B cell (primary cell): Measurements from ENCODE around the gene EIPR1. TPM values are rescaled to one million over a fixed set of nuclear protein-coding genes. Genes with fewer than 3 reads are reported as not detected.

ENCODE experiments used
- ATAC-seq: fragments of 200-7000 bp; cut with Tn5 transposase; one replicate; pipeline ENCODE4 v1.10.0; 2021; ENCODE audit warnings: low read depth, mild to moderate bottlenecking, moderate number of reproducible peaks, moderate library complexity
- CTCF ChIA-PET: fragments of 350-600 bp; sonication (Branson Sonifier 250); formaldehyde crosslinking; loops from one replicate; lab custom pipeline; 2021; ENCODE audit warnings: antibody characterized with exemption, inconsistent platforms; lab: Charles Lee
- POLR2A ChIA-PET: fragments of 350-600 bp; sonication (Branson Sonifier 250); formaldehyde crosslinking; loops from one replicate; lab custom pipeline; 2021; ENCODE audit warnings: antibody characterized with exemption; lab: Charles Lee
- DNase-seq: peaks from one replicate; pipeline ENCODE4 v3.0.0; 2013
- H2AFZ ChIP-seq: 2 replicates; pipeline ENCODE4 v1.6.1; 2012; ENCODE audit warnings: mild to moderate bottlenecking, low read depth, low read length; ENCODE audit not compliant: insufficient read depth, poor library complexity, severe bottlenecking
- H3K27ac ChIP-seq, 2 donors: 1 replicate in 1 of 2; 2 replicates in 1 of 2; pipeline ENCODE4 v1.5.1; 2012 to 2013; ENCODE audit warnings: low read length in 2 of 2, mild to moderate bottlenecking in 2 of 2, moderate library complexity in 1 of 2
- H3K27me3 ChIP-seq, 4 experiments: fragments of 200-600 bp in 1 of 4; sonication (generic) in 1 of 4; replicated peaks in 1 of 4; 1 replicate in 2 of 4; 2 replicates in 2 of 4; pipeline versions ENCODE4 v1.6.1 to v1.7.0; 2013 to 2016; ENCODE audit warnings: low read length in 3 of 4, mild to moderate bottlenecking in 2 of 4, mixed read lengths in 1 of 4, moderate library complexity in 1 of 4; ENCODE audit not compliant: insufficient read depth in 4 of 4, control insufficient read depth in 3 of 4; ENCODE audit errors: control extremely low read depth in 1 of 4
- H3K36me3 ChIP-seq, 2 experiments: replicated peaks in 1 of 2; 1 replicate in 1 of 2; 2 replicates in 1 of 2; pipeline versions ENCODE4 v1.6.1 to v1.7.1; 2013; ENCODE audit warnings: low read length in 1 of 2; ENCODE audit not compliant: insufficient read depth in 2 of 2, control insufficient read depth in 1 of 2; ENCODE audit errors: control extremely low read depth in 1 of 2, extremely low read depth in 1 of 2
- H3K4me1 ChIP-seq, 2 donors: fragments of 200-600 bp in 1 of 2; sonication (generic) in 1 of 2; 1 replicate in 1 of 2; 2 replicates in 1 of 2; pipeline versions ENCODE4 v1.5.1 to v1.6.1; 2013 to 2017; ENCODE audit warnings: low read length in 2 of 2; ENCODE audit not compliant: control insufficient read depth in 2 of 2, insufficient read depth in 2 of 2
- H3K4me2 ChIP-seq: replicated peaks from 2 replicates; pipeline ENCODE3; 2012; ENCODE audit warnings: mild to moderate bottlenecking, low read depth, low read length; ENCODE audit not compliant: poor library complexity, severe bottlenecking
- H3K4me3 ChIP-seq, 5 experiments: fragments of 200-600 bp in 1 of 5; sonication (generic) in 1 of 5; 1 replicate in 3 of 5; 2 replicates in 2 of 5; pipeline versions ENCODE4 v1.5.1 to v1.7.0; 2011 to 2016; ENCODE audit warnings: low read length in 4 of 5, mild to moderate bottlenecking in 4 of 5, low read depth in 2 of 5, control low read depth in 1 of 5, moderate library complexity in 1 of 5; ENCODE audit not compliant: insufficient read depth in 1 of 5; ENCODE audit errors: control extremely low read depth in 1 of 5, extremely low read depth in 1 of 5
- H3K79me2 ChIP-seq: fragments of 200-600 bp; sonication (generic); one replicate; pipeline ENCODE4 v1.6.0; 2016; ENCODE audit warnings: low read length; ENCODE audit not compliant: control insufficient read depth, insufficient read depth
- H3K9ac ChIP-seq: fragments of 200-600 bp; sonication (generic); 2 replicates; pipeline ENCODE4 v1.6.1; 2017; ENCODE audit warnings: mild to moderate bottlenecking, low read length, moderate library complexity
- H3K9me3 ChIP-seq, 3 donors: one replicate each; pipeline versions ENCODE4 v1.6.1 to v1.7.1; 2013; ENCODE audit warnings: low read length in 2 of 3; ENCODE audit not compliant: control insufficient read depth in 2 of 3, insufficient read depth in 1 of 3; ENCODE audit errors: control extremely low read depth in 1 of 3
- H4K20me1 ChIP-seq: 2 replicates; pipeline ENCODE4 v1.6.0; 2012; ENCODE audit warnings: mild to moderate bottlenecking, low read length; ENCODE audit not compliant: insufficient read depth, control insufficient read depth, poor library complexity, severe bottlenecking
- H3K27ac Mint-ChIP-seq: one replicate; pipeline ENCODE4 v1.8.0; 2021; ENCODE audit warnings: mixed read lengths
- H3K27me3 Mint-ChIP-seq: one replicate; pipeline ENCODE4 v1.8.0; 2021; ENCODE audit warnings: mixed read lengths
- H3K4me1 Mint-ChIP-seq: one replicate; pipeline ENCODE4 v1.8.0; 2021; ENCODE audit warnings: mixed read lengths
- H3K4me3 Mint-ChIP-seq: one replicate; pipeline ENCODE4 v1.8.0; 2021; ENCODE audit warnings: mixed read lengths
- H3K9me3 Mint-ChIP-seq: one replicate; pipeline ENCODE4 v1.8.0; 2022; ENCODE audit warnings: mixed read lengths; ENCODE audit not compliant: insufficient read depth
- EZH2 ChIP-seq: IDR thresholded peaks from 2 replicates; pipeline ENCODE4 v1.6.1; 2012; ENCODE audit warnings: borderline replicate concordance, low read depth, mild to moderate bottlenecking, moderate library complexity, low read length; ENCODE audit not compliant: insufficient read depth, poor library complexity, severe bottlenecking
- WGBS: methylation state at CpG from one replicate; pipeline ENCODE4 v1.1.5; 2013; ENCODE audit warnings: missing lambda C conversion rate; ENCODE audit not compliant: insufficient coverage; 5-methylcytosine and 5-hydroxymethylcytosine counted together
- intact Hi-C: fragments of 100-400 bp; cut with micrococcal nuclease; formaldehyde crosslinking; loops from one replicate; pipeline ENCODE4 v1.10.0; 2022
- polyA plus RNA-seq: library from polyadenylated mRNA; depleted of rRNA; stranded (reverse); fragments of >200 nt; gene quantifications from 2 replicates; pipeline ENCODE4 v1.2.3, GENCODE V29; 2012
- total RNA-seq, 2 donors: library from RNA; stranded (reverse); fragments of 120-200 nt in 1 of 2; gene quantifications; 1 replicate in 1 of 2; 2 replicates in 1 of 2; pipeline versions ENCODE4 v1.2.3 to v1.2.4, GENCODE V29; 2013 to 2022
- TF ChIP-seq, protein P1 (sequence below): fragments of 200-600 bp; IDR thresholded peaks from one replicate; pipeline ENCODE4 v1.8.0; 2022; ENCODE audit warnings: antibody characterized with exemption, mild to moderate bottlenecking

The EIPR1 gene
- total and polyA plus RNA-seq, 2 donors (not counting 1 experiment from before 2014, with no cell fraction given) = 31.8 to 37.0 TPM

DNA sequence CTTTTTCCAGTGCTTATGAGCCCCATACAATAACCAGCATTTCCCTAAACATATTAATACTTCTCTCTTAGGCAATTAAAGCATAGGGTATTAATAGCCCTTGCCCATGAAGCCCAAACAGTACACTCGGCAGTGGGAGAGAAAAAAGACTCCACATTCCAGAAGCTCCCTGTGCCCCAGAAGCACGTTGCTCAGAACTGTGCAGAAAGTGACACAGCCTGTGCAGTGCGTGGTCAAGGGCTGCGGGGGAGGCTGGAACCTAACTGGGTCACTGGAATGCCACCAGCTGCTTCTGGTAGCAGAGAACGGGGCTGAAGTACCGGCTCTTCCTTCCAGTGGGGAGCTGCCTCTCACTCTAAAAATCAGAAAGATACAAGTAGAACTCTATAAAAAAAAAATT is 32.7 kb downstream of the EIPR1 start:
- Mint-ChIP-seq H3K9me3 (no peaks in the 10 kb centered on the region), H3K4me3 (no peak overlapping the region), H3K27ac (no peak overlapping the region), H3K27me3 (no peaks in the 10 kb centered on the region), H3K4me1 (no peaks in the 10 kb centered on the region)
- H3K4me3 ChIP-seq = no peak overlapping the region
- H3K36me3 ChIP-seq = peaks cover 0 to 13% of the 10 kb centered on the region in 2 experiments
- peaks cover 10% of the 10 kb centered on the region for H3K79me2 ChIP-seq
- intact Hi-C loops = no loop called here
- whole genome bisulfite sequencing = 100% methylated on average over 4 of the region's 6 CpGs
- no peak overlapping the region for H2AFZ ChIP-seq
- TF ChIP-seq, protein P1, sequence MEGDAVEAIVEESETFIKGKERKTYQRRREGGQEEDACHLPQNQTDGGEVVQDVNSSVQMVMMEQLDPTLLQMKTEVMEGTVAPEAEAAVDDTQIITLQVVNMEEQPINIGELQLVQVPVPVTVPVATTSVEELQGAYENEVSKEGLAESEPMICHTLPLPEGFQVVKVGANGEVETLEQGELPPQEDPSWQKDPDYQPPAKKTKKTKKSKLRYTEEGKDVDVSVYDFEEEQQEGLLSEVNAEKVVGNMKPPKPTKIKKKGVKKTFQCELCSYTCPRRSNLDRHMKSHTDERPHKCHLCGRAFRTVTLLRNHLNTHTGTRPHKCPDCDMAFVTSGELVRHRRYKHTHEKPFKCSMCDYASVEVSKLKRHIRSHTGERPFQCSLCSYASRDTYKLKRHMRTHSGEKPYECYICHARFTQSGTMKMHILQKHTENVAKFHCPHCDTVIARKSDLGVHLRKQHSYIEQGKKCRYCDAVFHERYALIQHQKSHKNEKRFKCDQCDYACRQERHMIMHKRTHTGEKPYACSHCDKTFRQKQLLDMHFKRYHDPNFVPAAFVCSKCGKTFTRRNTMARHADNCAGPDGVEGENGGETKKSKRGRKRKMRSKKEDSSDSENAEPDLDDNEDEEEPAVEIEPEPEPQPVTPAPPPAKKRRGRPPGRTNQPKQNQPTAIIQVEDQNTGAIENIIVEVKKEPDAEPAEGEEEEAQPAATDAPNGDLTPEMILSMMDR = no peak
- no peak for TF ChIP-seq EZH2
- H3K4me1 ChIP-seq = no peaks in the 10 kb centered on the region
- ChIA-PET POLR2A (no interaction called here), CTCF (no interaction called here)
- no peak overlapping the region for H3K4me2 ChIP-seq
- H3K9ac ChIP-seq = no peak overlapping the region
- H3K27ac ChIP-seq = no peak overlapping the region
- no peaks in the 10 kb centered on the region for H3K27me3 ChIP-seq
- ATAC-seq (no peak), DNase-seq (no peak)
- no peaks in the 10 kb centered on the region for H4K20me1 ChIP-seq
- peaks cover 0 to 6% (median 0%) of the 10 kb centered on the region in 3 donors for H3K9me3 ChIP-seq

- 97% methylated on average over 7 of the region's 11 CpGs for WGBS
- no peaks in the 10 kb centered on the region for H3K9me3 Mint-ChIP-seq
- Histone ChIP-seq H3K9ac (no peak overlapping the region), H3K36me3 (peaks cover 0 to 13% of the 10 kb centered on the region in 2 experiments), H3K79me2 (peaks cover 3% of the 10 kb centered on the region), H3K9me3 (no peaks in the 10 kb centered on the region), H3K4me2 (no peak overlapping the region), H3K27ac (no peak overlapping the region), H3K4me3 (no peak overlapping the region), H4K20me1 (no peaks in the 10 kb centered on the region), H3K27me3 (no peaks in the 10 kb centered on the region), H3K4me1 (no peaks in the 10 kb centered on the region), H2AFZ (no peak overlapping the region)
- H3K4me1 Mint-ChIP-seq = no peaks in the 10 kb centered on the region
- TF ChIP-seq EZH2 = no peak
- TF ChIP-seq, protein P1 = no peak
- intact Hi-C loops = no loop called here
- ChIA-PET CTCF (no interaction called here), POLR2A (no interaction called here)
- no peak for ATAC-seq
- no peaks in the 10 kb centered on the region for H3K27me3 Mint-ChIP-seq
- DNase-seq = no peak
- no peak overlapping the region for H3K4me3 Mint-ChIP-seq
- H3K27ac Mint-ChIP-seq = no peak overlapping the region
Observed at GRCh38 chr2:3343012-3343411, 34.6 kb downstream of the EIPR1 start.
